Fibroblast of the aortic adventitia (primary cell): ENCODE data around the gene TRPM3. TPM values are rescaled to one million over a fixed set of nuclear protein-coding genes. Genes with fewer than 3 reads are reported as not detected.
A peak's percentile ranks its signal among the peaks of the same experiment; 100 is the strongest.

Experiments
- DNase-seq: peaks from one replicate; pipeline ENCODE4 v3.0.0-alpha.2; 2010; ENCODE audit warnings: low read depth
- H3K4me3 ChIP-seq: 2 replicates; pipeline ENCODE4 v1.5.1; 2011; ENCODE audit warnings: low read depth, mild to moderate bottlenecking, control low read depth, low read length, moderate library complexity
- CTCF ChIP-seq: IDR thresholded peaks from 2 replicates; pipeline ENCODE4 v1.5.1; 2011; ENCODE audit warnings: mild to moderate bottlenecking, low read length, control low read depth, inconsistent platforms; ENCODE audit not compliant: insufficient read depth
- total RNA-seq: library from RNA; depleted of rRNA; stranded (reverse); fragments of >200 nt; gene quantifications from 2 replicates; pipeline ENCODE4 v1.2.3, GENCODE V29; 2012; ENCODE audit warnings: low replicate concordance

Gene TRPM3
- total RNA-seq, 1 donor, result 8.8 TPM

DNA sequence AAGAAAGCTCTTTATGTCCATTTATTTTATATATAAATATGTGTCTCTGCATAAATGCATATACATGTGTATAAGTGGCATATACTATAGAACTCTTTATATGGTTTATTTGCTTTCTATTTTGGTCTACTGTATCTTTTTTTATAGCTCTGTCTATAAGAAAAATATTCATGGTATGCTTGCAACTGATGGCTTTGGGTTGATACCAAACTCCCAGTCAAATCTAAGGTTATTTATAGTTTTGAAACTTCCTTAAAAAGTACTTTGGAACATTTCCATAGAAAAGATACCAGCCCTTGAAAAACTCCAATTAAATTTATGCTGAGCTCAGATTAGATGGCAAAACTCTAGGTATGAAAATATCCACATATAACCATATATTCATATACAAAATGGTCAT lies 587.0 kb downstream of the TRPM3 start:
- H3K4me3 ChIP-seq, result no peak overlapping the region
- peak; percentile 53 for DNase-seq
- no peak for TF ChIP-seq CTCF

GRCh38 chr9:70534061-70534460 lies 587.4 kb downstream of the TRPM3 start:
- no peak for DNase-seq
- TF ChIP-seq CTCF, result no peak
- H3K4me3 ChIP-seq, result no peak overlapping the region

- no peak for TF ChIP-seq CTCF
- DNase-seq, result no peak
- H3K4me3 ChIP-seq, result no peak overlapping the region
Measured at GRCh38 chr9:70533492-70533891, 587.9 kb downstream of the TRPM3 start.

GRCh38 chr9:70532716-70533115 lies 588.7 kb downstream of the TRPM3 start:
- no peak for TF ChIP-seq CTCF
- DNase-seq, result no peak
- H3K4me3 ChIP-seq, result no peak overlapping the region

GRCh38 chr9:70531311-70531710 lies 590.1 kb downstream of the TRPM3 start:
- H3K4me3 ChIP-seq, result no peak overlapping the region
- no peak for TF ChIP-seq CTCF
- peak; percentile 41 for DNase-seq

DNA sequence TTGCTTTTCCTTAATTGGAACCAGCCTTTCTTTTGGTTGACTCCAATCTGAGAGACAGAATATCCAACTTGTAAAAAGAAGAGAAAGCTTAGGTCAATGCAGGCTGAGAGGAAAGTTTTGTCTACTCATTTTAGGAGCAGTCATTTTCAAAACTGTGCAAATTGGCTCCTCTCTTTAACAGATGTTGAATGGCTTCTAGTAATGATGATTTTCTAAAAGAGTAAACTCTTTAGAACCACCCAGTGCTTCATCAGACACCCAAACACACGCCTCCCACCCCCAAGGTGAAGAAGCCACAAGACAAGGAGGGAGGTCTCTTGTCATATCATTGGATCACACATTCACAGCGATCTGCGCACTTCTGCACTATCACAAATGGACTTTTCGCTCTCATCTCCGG lies 590.7 kb downstream of the TRPM3 start:
- no peak for DNase-seq
- no peak for TF ChIP-seq CTCF
- H3K4me3 ChIP-seq, result no peak overlapping the region

- no peak for TF ChIP-seq CTCF
- no peak for DNase-seq
- no peak overlapping the region for H3K4me3 ChIP-seq
Measured at GRCh38 chr9:70529833-70530232, 591.6 kb downstream of the TRPM3 start.
